Measurements from ENCODE around the gene OR6Q1.
"Not testable (repeated sequence)": the region's sequence is repeated elsewhere in the genome, so short reads cannot be mapped to it uniquely, and the experiment has no call there.

Gene OR6Q1, protein sequence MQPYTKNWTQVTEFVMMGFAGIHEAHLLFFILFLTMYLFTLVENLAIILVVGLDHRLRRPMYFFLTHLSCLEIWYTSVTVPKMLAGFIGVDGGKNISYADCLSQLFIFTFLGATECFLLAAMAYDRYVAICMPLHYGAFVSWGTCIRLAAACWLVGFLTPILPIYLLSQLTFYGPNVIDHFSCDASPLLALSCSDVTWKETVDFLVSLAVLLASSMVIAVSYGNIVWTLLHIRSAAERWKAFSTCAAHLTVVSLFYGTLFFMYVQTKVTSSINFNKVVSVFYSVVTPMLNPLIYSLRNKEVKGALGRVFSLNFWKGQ

DNA sequence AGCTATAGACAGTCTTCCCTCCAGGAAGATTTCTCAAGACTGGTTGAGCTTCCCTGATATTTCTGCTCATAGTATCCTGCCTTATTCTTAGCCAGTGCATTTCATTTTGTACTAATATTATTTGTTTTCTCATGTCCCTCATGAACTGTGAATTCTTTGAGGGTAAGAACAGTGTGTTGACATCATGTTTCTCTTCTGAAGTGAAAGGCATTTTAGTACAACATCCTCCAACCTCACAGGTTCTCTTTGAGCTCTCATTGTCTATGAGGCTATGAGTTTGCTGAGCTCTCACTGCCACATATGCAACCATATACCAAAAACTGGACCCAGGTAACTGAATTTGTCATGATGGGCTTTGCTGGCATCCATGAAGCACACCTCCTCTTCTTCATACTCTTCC is at the start of gene OR6Q1:
Gene OR6Q1, plus strand, starts transcription at position 301 of the 400 bp plus-strand sequence. Its CDS starts 0 bp downstream, at position 301.
- no peak for DNase-seq (ENCODE audit: low read depth, low spot score)

DNA sequence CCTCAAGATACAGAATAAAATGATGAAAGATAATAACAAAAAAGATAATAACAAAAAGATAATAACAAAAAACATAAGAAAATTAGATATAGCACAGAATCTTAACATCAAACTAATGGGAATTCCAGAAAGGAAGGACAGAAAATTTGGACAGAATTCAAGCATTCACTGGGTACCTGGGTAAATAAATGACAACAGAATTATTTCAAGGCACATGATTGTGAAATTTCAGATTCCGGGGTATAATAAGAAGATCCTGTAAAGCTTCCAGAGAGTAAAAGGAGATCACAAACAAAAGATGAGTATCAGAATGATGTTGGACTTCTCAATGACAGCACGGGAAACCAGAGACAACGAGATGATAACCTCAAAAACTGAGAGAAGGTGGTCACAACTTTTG is 49.2 kb upstream of the OR6Q1 start:
- no peak for DNase-seq (ENCODE audit: low read depth, low spot score)

DNA sequence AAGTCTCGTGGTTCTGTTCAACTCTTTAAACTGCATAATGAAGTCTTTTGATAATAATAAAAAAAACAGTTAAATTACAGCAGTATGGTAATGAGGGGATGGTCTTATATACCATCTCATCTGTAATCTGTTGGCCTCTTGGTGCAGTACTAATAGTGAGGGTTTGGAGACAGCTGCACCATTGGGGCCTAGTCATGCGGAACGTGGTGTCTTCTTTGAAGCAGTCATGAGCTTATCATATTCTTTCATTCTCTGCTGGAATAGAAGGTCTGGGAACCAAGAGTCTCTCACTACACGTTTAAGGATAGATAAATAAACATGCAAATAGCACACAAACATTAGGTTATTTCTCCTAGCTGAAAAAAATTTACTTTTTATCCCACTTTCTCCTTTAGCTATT is 48.0 kb upstream of the OR6Q1 start:
- no peak for DNase-seq (ENCODE audit: low read depth, low spot score)

DNA sequence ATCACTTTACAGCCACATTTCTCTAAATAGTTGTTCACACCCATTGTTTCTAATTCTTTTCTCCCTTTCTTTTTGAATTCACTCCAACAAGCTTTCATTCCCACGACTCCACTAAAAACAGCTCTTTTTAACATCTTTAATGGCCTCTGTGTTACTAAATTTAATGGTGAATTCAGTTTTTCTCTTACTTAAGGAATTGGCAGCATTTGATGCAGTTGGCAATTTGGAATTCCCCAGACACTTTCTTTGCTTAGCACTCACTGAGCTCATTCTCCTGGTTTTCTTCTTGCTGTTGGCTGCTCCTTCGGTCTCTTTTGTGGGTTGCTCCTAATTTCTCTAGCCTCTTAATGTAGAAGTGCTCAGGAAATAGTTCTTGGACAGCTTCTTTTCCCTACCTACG is 47.6 kb upstream of the OR6Q1 start:
- no peak for DNase-seq (ENCODE audit: low read depth, low spot score)

DNA sequence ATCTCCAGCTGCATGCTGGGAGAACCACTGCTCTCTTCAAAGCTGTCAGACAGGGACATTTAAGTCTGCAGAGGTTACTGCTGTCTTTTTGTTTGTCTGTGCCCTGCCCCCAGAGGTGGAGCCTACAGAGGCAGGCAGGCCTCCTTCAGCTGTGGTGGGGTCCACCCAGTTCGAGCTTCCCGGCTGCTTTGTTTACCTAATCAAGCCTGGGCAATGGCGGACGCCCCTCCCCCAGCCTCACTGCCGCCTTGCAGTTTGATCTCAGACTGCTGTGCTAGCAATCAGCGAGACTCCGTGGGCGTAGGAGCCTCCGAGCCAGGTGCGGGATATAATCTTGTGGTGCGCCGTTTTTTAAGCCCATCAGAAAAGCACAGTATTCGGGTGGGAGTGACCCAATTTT is 31.2 kb upstream of the OR6Q1 start:
- not testable (repeated sequence) for DNase-seq (ENCODE audit: low read depth, low spot score)

DNA sequence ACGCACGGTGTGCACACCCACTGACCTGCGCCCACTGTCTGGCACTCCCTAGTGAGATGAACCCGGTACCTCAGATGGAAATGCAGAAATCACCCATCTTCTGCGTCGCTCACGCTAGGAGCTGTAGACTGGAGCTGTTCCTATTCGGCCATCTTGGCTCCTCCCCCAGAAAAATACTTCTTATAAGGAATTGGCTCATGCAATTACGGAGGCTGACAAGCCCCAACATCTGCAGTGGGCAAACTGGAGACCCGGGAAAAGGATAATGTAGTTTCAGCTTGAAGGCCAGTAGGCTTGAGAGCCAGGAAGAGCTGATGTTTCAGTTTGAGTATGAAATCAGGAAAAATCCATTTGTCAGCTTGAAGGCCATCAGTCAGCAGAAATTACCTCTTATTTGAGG is 30.7 kb upstream of the OR6Q1 start:
- not testable (repeated sequence) for DNase-seq (ENCODE audit: low read depth, low spot score)

DNA sequence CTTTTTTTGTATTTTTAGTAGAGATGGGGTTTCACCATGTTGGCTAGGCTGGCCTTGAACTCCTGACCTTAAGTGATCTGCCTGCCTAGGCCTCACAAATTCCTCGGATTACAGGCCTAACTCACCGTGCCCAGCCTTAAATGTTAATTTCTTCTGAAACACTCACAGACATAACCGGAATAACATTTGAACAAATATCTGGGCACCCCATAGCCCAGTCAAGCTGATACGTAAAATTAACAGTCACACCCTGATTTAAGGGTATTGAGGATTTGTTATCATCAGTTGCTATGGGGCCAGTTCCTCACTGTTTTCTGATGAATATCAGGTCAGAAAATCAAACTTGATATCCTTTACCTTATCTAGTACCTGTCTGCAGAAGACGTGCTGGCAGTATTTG is 30.1 kb upstream of the OR6Q1 start:
- no peak for DNase-seq (ENCODE audit: low read depth, low spot score)

DNA sequence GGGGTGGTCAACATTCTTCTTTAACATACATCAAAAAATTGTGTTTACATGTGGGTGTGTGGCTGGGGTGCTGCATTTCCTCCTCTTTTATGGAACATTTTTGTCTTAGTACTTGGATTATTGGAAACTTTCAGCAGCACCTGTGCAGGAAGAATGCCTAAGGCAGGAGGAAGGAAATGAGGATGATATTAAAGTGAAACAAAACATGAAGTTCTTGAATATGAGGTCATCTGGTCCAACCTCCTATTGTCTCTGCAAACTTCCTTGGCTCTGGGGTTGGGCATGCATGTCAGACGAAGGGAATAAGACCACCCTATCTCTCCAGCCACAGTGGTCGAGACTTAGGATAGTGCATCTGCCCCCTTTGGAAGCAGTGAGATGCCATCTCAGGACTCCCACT is 27.7 kb upstream of the OR6Q1 start:
- no peak for DNase-seq (ENCODE audit: low read depth, low spot score)

DNA sequence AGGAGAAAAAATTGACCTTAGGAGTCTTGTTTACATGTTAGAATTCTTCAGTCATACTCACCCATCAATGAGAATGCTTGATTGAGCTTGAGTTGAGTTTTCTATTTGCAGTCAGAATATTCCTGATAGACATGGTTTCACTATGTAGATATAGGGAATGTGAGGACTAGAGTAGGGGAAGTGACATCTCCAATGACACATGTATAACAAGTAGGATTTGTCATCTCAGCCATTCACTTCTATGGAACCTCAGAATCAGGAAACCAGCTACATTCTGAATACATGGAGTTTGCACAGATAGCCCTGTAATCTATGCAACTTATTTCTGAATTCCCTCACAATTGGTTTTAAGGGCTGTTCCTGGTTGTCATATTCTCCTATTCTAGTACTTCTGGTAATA is 27.2 kb upstream of the OR6Q1 start:
- DNase-seq (ENCODE audit: low read depth, low spot score): no peak

DNA sequence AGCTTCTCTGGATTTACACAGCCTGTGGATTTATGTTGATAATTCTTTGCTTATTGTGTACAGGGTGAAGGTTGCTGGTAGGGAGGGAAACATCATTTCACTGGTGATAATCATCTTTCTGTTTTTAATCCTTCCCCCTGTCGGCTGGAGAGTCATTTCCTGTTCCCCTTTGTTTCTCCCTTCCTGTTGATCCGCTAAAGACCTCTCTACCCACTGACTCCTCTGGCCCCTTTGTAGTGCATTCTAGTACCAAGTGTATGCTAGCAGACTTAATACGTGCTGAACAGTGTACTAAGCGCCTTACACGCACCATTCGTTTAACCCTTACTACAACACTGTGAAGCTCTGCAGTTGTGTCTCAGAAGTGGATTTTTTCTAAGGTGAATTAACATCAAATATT is 26.1 kb upstream of the OR6Q1 start:
- DNase-seq (ENCODE audit: low read depth, low spot score): no peak

DNA sequence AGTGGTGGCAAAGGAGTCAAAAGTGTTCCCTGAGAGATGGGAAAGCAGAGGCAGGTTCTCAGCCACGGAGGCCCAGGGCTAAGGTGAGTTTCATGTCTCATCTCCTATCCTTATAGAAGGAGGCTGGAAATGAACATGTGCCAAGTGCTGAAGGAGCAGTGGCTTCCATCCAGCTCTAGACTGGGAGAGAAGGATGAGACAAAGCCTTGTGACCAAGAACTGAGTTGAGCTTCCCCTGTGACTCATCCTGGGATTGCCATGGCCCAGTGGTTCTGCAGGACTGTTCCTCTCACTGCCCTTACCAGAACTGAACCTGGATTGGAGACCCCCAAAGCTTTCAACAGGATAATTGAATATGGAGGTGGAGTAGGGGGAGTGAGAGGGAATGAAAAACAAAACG is 23.8 kb upstream of the OR6Q1 start:
- DNase-seq (ENCODE audit: low read depth, low spot score): no peak

DNA sequence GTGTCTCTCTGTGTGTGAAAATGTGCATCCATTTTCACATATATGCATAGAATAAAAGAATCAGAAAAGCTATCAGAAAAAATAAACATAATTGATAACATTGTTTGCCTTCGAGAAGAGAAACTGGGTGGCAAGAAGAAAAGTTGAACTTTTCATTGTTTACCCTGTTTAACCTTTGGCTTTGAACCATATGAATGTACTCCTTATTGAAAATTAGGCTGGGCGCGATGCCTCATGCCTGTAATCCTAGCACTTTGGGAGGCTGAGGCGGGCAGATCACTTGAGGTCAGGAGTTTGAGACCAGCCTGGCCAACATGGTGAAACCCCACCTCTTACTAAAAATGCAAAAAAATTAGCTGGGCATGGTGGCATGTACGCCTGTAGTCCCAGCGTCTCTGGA is 19.0 kb upstream of the OR6Q1 start:
- DNase-seq (ENCODE audit: low read depth, low spot score): no peak

DNA sequence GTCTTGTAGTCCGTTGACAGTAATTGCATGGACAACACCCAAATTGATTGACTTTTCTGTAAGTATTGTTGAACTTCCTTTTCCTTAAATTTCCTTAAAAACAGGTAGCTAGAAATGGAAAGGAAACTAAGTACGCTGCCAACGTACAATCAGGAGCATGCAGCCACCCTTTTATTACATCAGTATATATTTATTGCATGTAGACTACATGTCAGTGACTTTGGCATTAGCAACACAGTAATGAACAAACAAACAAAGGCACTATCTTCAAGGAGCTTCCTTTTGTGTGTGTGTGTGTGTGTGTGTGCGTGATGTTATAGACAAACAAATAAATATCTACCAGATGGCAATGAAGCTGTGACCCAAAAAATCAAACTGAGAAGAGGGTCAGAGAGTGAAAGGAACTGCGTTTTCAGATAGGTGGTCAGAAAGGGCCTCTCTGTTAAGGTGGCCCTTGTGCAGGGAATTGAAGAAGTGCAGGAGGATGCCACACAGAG is 7.3 kb upstream of the OR6Q1 start, which contains the start of gene OR9Q1:
Gene OR9Q1, plus strand, starts transcription at position 447 of the 497 bp plus-strand sequence. CDS start 155,564 bp downstream, outside the sequence.
- no peak for DNase-seq (ENCODE audit: low read depth, low spot score)

DNA sequence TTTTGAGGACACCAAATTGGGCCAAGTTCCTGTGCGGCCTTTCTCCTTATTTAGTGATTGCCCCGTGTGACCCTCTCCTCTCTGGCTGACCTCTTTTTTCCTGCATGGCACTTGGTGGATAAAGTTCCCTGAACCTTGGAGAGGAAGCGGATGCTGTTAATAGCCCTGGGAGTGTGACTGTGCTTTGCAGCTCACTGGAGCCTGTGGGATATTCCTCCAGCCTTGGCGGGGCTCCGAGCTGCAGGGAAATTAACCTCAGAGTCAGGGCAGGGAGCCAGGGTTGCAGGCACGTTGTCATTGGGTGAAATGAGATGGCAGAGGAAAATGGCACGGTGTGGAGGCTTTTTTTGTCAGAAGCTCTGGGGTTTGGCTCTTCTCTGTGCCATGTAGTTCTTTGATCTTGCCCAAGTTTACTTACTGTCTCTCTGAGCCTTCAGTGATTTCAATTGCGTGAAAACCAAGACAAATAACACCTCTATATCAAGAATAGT is 6.1 kb upstream of the OR6Q1 start:
- no peak for DNase-seq (ENCODE audit: low read depth, low spot score)

DNA sequence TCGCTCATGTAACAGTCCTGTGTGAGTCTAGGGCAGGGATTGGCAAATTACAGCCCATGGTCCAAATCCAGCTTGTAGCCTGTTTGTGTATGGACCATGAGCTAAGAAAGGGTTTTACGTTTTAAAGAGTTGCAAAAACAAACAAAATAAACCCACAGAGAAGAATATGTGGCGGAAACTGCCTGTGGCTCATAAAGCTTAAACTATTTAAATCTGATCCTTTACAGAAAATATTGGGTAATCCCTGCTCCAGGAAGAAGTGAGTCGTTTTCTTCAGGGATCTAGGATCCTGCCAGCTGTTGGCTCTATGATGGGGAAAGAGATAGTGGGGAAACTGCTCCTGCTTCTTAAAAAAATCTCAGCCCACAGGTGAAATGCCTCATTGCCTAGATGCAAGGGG is 3.4 kb upstream of the OR6Q1 start:
- no peak for DNase-seq (ENCODE audit: low read depth, low spot score)

DNA sequence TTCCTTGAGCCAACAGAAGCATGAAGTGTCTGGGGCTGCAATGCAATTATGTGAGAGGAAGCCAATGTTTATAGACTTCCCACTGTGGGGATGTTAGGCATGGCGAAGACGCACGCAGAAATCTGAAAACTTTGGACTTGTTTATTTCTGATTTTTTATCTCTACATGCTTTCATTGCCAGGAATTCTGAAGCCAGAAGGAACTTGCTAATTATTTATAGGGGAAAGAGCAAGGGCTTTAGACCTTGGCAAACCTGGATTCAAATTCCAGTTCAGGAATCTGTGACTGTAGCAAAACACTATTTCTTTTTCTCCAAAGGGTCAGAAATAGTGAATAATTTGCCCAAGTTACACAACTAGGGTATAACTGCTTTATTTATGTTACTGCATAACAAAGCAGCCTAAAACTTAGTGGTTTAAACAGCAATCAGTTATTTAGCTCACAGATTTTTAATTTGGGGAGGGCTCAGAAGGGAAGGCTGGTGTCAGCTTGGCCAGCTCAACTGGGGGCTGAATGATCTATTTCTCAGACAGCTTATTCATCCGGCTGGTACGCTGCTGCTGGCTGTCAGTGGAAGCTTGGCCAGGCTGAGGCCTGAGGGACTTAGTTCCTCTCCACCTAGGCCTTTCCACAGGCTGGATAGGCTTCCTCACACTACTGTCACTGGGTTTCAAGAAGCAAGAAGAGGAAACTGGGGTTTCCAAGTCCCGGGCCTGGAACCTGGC is 1.9 kb upstream of the OR6Q1 start:
- DNase-seq (ENCODE audit: low read depth, low spot score): no peak

DNA sequence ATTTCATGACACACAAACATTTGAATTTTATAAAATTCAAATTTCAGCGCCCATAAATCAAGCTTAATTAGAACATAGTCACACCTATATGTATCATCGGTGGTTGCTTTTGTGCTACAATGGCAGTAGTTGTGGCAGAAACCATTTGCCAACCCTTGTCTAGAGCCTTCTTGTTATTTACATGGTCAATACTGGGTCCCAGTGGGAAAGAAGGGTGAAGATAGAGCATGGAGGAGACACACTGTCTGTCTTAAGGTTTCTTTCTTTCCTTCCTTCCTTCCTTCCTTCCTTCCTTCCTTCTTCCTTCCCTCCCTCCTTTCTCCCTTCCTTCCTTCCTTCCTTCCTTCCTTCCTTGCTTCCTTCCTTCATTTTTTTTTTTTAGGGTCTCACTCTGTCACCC is 3.7 kb downstream of the OR6Q1 start:
- no peak for DNase-seq (ENCODE audit: low read depth, low spot score)

DNA sequence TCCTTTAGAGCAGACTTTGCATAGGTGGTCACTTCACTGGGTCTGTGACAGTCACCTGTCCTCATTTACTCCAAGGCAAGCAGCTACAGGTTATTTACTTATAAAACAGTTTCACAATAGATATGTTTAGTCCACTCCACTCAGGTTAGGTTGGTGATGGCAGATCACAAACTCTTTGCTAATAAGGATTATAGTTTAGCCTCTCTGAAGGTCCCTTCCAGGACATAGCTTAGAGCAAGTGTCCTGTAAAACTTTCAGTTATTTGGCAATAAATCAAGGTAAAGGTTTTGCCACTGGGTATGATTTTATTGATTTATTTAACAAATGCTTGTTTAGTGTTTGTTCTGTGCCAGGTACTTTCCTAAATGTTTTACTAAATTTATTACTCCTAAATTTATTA is 8.8 kb downstream of the OR6Q1 start:
- no peak for DNase-seq (ENCODE audit: low read depth, low spot score)

DNA sequence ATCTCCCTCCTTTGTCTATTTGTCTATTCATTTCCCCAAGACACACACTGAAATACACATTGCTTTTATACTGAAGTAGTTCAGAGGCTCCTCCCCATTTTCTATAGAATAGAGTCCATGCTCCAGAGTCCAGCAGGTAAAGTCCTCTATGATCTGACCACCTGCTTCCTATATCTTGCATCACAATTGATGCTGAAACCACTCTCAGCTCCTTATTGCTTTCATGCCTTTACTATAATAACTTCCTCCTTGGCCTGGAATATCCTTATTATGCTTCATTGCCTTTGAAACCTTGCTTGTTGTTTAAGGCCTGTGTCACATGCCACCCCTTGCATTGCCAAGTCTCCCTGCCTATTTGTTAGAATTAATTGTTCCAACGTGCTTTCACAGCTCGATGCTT is 12.6 kb downstream of the OR6Q1 start:
- DNase-seq (ENCODE audit: low read depth, low spot score): no peak

DNA sequence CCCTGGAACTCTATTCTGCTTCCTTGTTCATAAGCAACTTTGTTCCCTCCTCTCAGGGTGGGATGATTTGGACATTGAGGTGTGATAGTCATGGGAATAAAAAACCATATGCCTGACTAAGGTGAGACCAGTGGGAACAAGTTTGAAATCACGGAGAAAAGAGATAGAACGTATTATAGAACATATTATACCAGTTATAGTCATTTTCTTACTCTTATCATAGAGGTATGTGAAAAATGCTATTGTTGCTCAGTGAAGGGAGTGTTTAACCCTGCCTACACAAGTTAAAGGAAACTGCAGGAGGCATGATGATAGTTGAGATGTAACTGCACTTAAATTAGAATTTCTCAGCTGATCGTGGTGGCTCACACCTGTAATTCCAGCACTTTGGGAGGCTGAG is 15.5 kb downstream of the OR6Q1 start:
- DNase-seq (ENCODE audit: low read depth, low spot score): no peak

DNA sequence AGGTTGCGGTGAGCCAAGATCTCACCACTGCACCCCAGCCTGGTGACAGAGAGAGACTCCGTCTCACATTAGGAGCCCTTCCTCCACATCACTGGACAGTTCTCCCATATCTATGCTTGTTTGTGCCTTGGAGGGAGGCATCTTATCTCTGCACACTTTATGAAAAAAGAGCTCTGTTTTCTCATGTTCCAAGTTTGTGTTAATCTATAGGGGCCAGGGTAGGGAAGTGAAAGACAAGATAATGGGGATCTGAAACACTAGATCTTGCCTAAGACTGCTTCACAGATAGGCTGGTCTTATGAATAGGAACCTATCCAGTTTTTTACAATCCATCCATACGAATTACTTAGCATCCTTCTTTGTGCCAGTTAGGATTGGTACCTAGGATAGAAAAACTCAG is 17.1 kb downstream of the OR6Q1 start:
- no peak for DNase-seq (ENCODE audit: low read depth, low spot score)

DNA sequence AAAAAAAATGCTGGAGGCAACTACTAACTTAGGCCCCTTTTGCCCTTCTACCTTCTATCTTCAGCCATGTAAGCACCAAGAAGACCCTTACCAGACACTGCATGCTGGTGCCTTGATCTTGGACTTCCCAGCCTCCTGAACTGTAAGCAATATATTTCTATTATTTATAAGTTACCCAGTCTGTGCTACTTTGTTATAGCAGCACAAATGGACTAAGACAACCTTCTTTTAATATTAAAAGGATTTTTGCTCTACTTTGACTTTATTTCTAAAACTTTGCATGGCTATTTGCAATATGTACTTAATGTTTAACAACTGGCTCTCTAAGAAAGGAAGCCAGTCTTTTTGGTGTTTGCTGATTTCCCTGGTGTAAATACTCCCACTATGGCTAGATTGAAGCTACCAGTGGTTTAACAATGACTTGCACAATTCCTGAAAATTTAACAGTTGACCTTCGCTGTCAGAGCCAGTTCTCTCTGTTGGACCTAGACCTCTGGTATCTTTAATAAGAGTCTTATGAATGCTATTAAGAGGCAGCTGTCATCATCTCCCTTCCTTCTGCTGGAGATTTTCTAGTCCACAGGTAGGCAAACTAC is 25.2 kb downstream of the OR6Q1 start:
- no peak for DNase-seq (ENCODE audit: low read depth, low spot score)

DNA sequence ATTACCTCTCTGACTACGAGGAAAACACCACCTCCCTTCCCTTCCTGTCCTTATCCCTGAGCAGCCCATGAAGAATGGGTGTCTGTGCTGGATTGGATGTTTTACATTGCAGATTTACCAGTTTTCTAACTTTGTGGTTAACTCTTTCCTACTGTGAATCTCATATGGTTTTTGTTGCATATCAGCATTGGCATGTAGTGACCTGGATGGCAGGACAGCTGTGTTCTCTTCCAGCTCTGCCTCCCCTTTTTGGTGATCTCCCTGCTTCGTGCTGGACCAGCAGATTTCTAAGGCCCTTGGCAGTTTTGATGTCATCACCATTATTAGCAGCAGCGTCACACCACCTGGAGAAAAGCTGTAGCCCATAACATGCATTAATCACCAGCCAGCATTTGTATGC is 26.7 kb downstream of the OR6Q1 start:
- no peak for DNase-seq (ENCODE audit: low read depth, low spot score)

Data from brain pericyte (primary cell).